ENCODE results near the gene PRKAG2. TPM values are rescaled to one million over a fixed set of nuclear protein-coding genes. Genes with fewer than 3 reads are reported as not detected.

PRKAG2 gene
- total RNA-seq, 4 donors from 2014 or later: 7.5 to 14.3 (median 12.2) TPM

- no peak for TF ChIP-seq CTCF (IDR thresholded peaks at IDR 0.05)
- TF ChIP-seq POLR2A (IDR thresholded peaks at IDR 0.05): no peak
- peak in 1 of 2 donors; percentile 36 for DNase-seq (ENCODE audit: low spot score in 2 of 2)
- intact Hi-C loops (cut with DNase I; ENCODE audit: low total_unique reads): no loop called here
- WGBS, 2 donors: 97 to 100% methylated on average over 2 of the region's 2 CpGs
- H3K4me3 ChIP-seq (ENCODE audit: low read depth, poor library complexity, severe bottlenecking): no peak overlapping the region
Measured at GRCh38 chr7:151641587-151641986, 235.3 kb downstream of the PRKAG2 start.

GRCh38 chr7:151637781-151638261 lies 239.1 kb downstream of the PRKAG2 start:
- no peak overlapping the region for H3K4me3 ChIP-seq (ENCODE audit: low read depth, poor library complexity, severe bottlenecking)
- TF ChIP-seq POLR2A (IDR thresholded peaks at IDR 0.05) (no peak), CTCF (IDR thresholded peaks at IDR 0.05) (no peak)
- DNase-seq (ENCODE audit: low spot score in 2 of 2): no peak
- WGBS, 2 donors: 40 to 48% methylated on average over 9 of the region's 9 CpGs
- intact Hi-C loops (cut with DNase I; ENCODE audit: low total_unique reads): no loop called here

- 92 to 98% methylated on average over 2 of the region's 2 CpGs for WGBS, 2 donors
- TF ChIP-seq POLR2A (IDR thresholded peaks at IDR 0.05): no peak
- no peak for TF ChIP-seq CTCF (IDR thresholded peaks at IDR 0.05)
- intact Hi-C loops (cut with DNase I; ENCODE audit: low total_unique reads): no loop called here
- DNase-seq (ENCODE audit: low spot score in 2 of 2): no peak
- H3K4me3 ChIP-seq (ENCODE audit: low read depth, poor library complexity, severe bottlenecking): no peak overlapping the region
Measured at GRCh38 chr7:151634643-151635042, 242.3 kb downstream of the PRKAG2 start.

GRCh38 chr7:151633516-151633812 lies 243.5 kb downstream of the PRKAG2 start:
- no peak for DNase-seq (ENCODE audit: low spot score in 2 of 2)
- intact Hi-C loops (cut with DNase I; ENCODE audit: low total_unique reads): no loop called here
- WGBS, 2 donors: 94 to 100% methylated on average over 1 of the region's 1 CpG
- H3K4me3 ChIP-seq (ENCODE audit: low read depth, poor library complexity, severe bottlenecking): no peak overlapping the region
- TF ChIP-seq CTCF (IDR thresholded peaks at IDR 0.05) (no peak), POLR2A (IDR thresholded peaks at IDR 0.05) (no peak)

- peak overlapping the region; percentile 23 for H3K4me3 ChIP-seq (ENCODE audit: low read depth, poor library complexity, severe bottlenecking)
- peak; percentile 26 to 88 for DNase-seq (ENCODE audit: low spot score in 2 of 2)
- 21 to 22% methylated on average over 28 of the region's 28 CpGs for WGBS, 2 donors
- no peak for TF ChIP-seq POLR2A (IDR thresholded peaks at IDR 0.05)
- TF ChIP-seq CTCF (IDR thresholded peaks at IDR 0.05): no peak
- intact Hi-C loops (cut with DNase I; ENCODE audit: low total_unique reads): no loop called here
Measured at GRCh38 chr7:151632750-151633515, 244.0 kb downstream of the PRKAG2 start.

All from lower leg skin (tissue), 4 donors.